Panc1 (cell line): Measurements from ENCODE around the gene AFF4. TPM values are rescaled to one million over a fixed set of nuclear protein-coding genes. Genes with fewer than 3 reads are reported as not detected.

ENCODE experiments used
- ATAC-seq: fragments of 200-7000 bp; cut with Tn5 transposase; 2 replicates; pipeline ENCODE4 v1.9.1; 2020; ENCODE audit warnings: mild to moderate bottlenecking, moderate library complexity
- BruUV-seq: library from RNA; stranded (reverse); fragments of 400-500 nt; replicated peaks from 2 replicates; lab custom pipeline; 2021; lab: Mats Ljungman, UMichigan
- CTCF ChIA-PET: fragments of 300-600 bp; sonication (Branson Sonifier 250); formaldehyde crosslinking; loops from one replicate; lab custom pipeline; 2022; ENCODE audit warnings: antibody characterized with exemption; lab: Charles Lee
- POLR2A ChIA-PET: fragments of 300-600 bp; sonication (Branson Sonifier 250); formaldehyde crosslinking; loops from one replicate; lab custom pipeline; 2022; ENCODE audit warnings: antibody characterized with exemption; lab: Charles Lee
- DNase-seq: peaks from one replicate; pipeline ENCODE4 v3.0.0-alpha.2; 2010; ENCODE audit warnings: low read depth, low spot score
- H3K27ac ChIP-seq: 2 replicates; pipeline ENCODE4 v1.5.1; 2011; ENCODE audit warnings: mild to moderate bottlenecking, low read length, inconsistent platforms
- H3K27me3 ChIP-seq: fragments of 200-500 bp; sonication (Bioruptor generic); 2 replicates; pipeline ENCODE4 v1.6.0; 2014; ENCODE audit warnings: low read length, inconsistent platforms; ENCODE audit not compliant: control insufficient read depth, insufficient read depth
- H3K36me3 ChIP-seq: fragments of 200-500 bp; sonication (Bioruptor generic); 2 replicates; pipeline ENCODE4 v1.5.1; 2014; ENCODE audit warnings: inconsistent platforms, mild to moderate bottlenecking, low read length, moderate library complexity; ENCODE audit not compliant: control insufficient read depth, insufficient read depth
- H3K4me1 ChIP-seq: 2 replicates; pipeline ENCODE4 v1.5.1; 2011; ENCODE audit warnings: inconsistent platforms, mild to moderate bottlenecking, low read length, moderate library complexity; ENCODE audit not compliant: control insufficient read depth, insufficient read depth
- H3K4me3 ChIP-seq, 2 experiments: 2 replicates each; pipeline ENCODE4 v1.5.1; 2011 to 2012; ENCODE audit warnings: low read depth in 2 of 2, low read length in 2 of 2, mild to moderate bottlenecking in 2 of 2, inconsistent platforms in 1 of 2, moderate library complexity in 1 of 2
- H3K9me3 ChIP-seq: fragments of 200-500 bp; sonication (Bioruptor generic); 2 replicates; pipeline ENCODE4 v1.5.1; 2014; ENCODE audit warnings: low read depth, mild to moderate bottlenecking, inconsistent platforms, low read length, moderate library complexity; ENCODE audit not compliant: control insufficient read depth, insufficient read depth
- POLR2AphosphoS5 ChIP-seq: IDR thresholded peaks from 2 replicates; pipeline ENCODE4 v1.6.1; 2012; ENCODE audit warnings: mild to moderate bottlenecking, low read depth, low read length, moderate library complexity
- SIN3A ChIP-seq: IDR thresholded peaks from 2 replicates; pipeline ENCODE4 v1.6.1; 2012; ENCODE audit warnings: low read depth, mild to moderate bottlenecking, low read length, moderate library complexity, borderline replicate concordance; ENCODE audit not compliant: insufficient read depth
- TCF7L2 ChIP-seq: IDR thresholded peaks from 2 replicates; pipeline ENCODE4 v1.6.1; 2011; ENCODE audit warnings: mild to moderate bottlenecking, low read depth, low read length, inconsistent platforms
- in situ Hi-C: cut with HindIII; loops from 2 replicates; pipeline ENCODE4 v1.10.0; 2016; ENCODE audit warnings: low sequenced_read_pairs, low pct_unique_long_range_greater_than_20kb
- intact Hi-C: fragments of 100-400 bp; cut with micrococcal nuclease; formaldehyde crosslinking; loops from one replicate; pipeline ENCODE4 v1.10.0; 2022; ENCODE audit not compliant: unreplicated experiment
- total RNA-seq: library from RNA; stranded (reverse); gene quantifications from one replicate; pipeline ENCODE4 v1.2.1, GENCODE V29; 2021; ENCODE audit not compliant: unreplicated experiment
- TF ChIP-seq, protein P1 (sequence below): fragments of 450-650 bp; IDR thresholded peaks from 2 replicates; pipeline ENCODE4 v1.5.1; 2017; ENCODE audit warnings: mild to moderate bottlenecking
- TF ChIP-seq, protein P2 (sequence below), 2 experiments: IDR thresholded peaks; 2 replicates each; pipeline ENCODE4 v1.6.1; 2011 to 2012; ENCODE audit warnings: low read depth in 2 of 2, control low read depth in 1 of 2, low read length in 1 of 2, mild to moderate bottlenecking in 1 of 2, moderate library complexity in 1 of 2; ENCODE audit not compliant: insufficient read depth in 1 of 2

Gene AFF4
- total RNA-seq, 1 experiment from 2014 or later, result 78.3 TPM

DNA sequence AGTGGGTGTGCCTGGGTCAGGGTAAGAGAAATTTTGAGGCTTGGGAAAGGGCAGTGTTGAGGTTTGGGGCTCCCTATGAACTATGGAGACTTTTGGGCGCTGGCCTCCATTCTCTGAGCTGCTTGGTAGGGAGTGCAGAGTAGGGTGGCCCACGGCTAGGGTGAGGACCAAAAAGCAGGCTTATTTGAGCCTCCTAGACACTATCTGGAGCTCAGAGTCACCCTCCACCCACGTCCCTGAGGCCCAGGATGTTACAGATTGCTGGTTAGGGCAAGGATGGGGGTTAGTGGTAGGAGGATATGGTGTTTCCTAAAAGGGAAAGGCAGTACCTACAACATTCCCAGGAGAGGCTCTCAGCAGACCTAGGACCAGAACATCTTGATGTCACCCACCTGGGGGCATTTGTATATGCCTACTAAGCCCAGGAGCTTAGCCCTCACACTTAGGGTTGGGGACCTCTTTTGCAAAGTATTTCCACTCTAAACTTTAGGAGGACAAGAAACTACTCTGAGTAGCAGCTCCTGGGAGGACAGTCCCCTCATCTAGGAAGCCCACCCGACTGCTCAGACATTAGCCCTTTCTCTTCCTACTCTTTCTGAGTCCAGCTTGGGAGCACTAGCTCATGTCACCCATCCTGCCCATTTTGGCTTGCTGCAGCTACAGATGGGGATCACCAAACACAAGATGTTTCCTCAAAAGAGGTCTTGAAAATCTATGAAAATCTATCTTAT lies 135.3 kb downstream of the AFF4 start:
- ChIA-PET CTCF (interaction anchor here (0.9 kb wide), 1 partner anchor 9 kb away, joined by 3 read pairs; no protein-coding TSS in a partner anchor), POLR2A (no interaction called here)
- ATAC-seq (no peak), DNase-seq (no peak)
- Histone ChIP-seq H3K4me3 (no peak overlapping the region), H3K27me3 (no peaks in the 10 kb centered on the region), H3K9me3 (no peaks in the 10 kb centered on the region), H3K36me3 (no peaks in the 10 kb centered on the region), H3K27ac (no peak overlapping the region), H3K4me1 (peaks cover 6% of the 10 kb centered on the region; the same call in 1 of the 2 replicates)
- in situ Hi-C loops (no loop called here), intact Hi-C loops (loop anchor here (10.0 kb wide), 1 partner anchor 443 kb away; no protein-coding TSS in a partner anchor)
- BruUV-seq, result TSS peak; percentile 74
- TF ChIP-seq POLR2AphosphoS5 (no peak), SIN3A (no peak), TCF7L2 (no peak)
- TF ChIP-seq, protein P1, sequence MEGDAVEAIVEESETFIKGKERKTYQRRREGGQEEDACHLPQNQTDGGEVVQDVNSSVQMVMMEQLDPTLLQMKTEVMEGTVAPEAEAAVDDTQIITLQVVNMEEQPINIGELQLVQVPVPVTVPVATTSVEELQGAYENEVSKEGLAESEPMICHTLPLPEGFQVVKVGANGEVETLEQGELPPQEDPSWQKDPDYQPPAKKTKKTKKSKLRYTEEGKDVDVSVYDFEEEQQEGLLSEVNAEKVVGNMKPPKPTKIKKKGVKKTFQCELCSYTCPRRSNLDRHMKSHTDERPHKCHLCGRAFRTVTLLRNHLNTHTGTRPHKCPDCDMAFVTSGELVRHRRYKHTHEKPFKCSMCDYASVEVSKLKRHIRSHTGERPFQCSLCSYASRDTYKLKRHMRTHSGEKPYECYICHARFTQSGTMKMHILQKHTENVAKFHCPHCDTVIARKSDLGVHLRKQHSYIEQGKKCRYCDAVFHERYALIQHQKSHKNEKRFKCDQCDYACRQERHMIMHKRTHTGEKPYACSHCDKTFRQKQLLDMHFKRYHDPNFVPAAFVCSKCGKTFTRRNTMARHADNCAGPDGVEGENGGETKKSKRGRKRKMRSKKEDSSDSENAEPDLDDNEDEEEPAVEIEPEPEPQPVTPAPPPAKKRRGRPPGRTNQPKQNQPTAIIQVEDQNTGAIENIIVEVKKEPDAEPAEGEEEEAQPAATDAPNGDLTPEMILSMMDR, result no peak
- TF ChIP-seq, protein P2, sequence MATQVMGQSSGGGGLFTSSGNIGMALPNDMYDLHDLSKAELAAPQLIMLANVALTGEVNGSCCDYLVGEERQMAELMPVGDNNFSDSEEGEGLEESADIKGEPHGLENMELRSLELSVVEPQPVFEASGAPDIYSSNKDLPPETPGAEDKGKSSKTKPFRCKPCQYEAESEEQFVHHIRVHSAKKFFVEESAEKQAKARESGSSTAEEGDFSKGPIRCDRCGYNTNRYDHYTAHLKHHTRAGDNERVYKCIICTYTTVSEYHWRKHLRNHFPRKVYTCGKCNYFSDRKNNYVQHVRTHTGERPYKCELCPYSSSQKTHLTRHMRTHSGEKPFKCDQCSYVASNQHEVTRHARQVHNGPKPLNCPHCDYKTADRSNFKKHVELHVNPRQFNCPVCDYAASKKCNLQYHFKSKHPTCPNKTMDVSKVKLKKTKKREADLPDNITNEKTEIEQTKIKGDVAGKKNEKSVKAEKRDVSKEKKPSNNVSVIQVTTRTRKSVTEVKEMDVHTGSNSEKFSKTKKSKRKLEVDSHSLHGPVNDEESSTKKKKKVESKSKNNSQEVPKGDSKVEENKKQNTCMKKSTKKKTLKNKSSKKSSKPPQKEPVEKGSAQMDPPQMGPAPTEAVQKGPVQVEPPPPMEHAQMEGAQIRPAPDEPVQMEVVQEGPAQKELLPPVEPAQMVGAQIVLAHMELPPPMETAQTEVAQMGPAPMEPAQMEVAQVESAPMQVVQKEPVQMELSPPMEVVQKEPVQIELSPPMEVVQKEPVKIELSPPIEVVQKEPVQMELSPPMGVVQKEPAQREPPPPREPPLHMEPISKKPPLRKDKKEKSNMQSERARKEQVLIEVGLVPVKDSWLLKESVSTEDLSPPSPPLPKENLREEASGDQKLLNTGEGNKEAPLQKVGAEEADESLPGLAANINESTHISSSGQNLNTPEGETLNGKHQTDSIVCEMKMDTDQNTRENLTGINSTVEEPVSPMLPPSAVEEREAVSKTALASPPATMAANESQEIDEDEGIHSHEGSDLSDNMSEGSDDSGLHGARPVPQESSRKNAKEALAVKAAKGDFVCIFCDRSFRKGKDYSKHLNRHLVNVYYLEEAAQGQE (IDR thresholded peaks at IDR 0.05; ENCODE audit: insufficient read depth in 1 of 2, low read depth in 2 of 2, low read length in 1 of 2), result no peak

DNA sequence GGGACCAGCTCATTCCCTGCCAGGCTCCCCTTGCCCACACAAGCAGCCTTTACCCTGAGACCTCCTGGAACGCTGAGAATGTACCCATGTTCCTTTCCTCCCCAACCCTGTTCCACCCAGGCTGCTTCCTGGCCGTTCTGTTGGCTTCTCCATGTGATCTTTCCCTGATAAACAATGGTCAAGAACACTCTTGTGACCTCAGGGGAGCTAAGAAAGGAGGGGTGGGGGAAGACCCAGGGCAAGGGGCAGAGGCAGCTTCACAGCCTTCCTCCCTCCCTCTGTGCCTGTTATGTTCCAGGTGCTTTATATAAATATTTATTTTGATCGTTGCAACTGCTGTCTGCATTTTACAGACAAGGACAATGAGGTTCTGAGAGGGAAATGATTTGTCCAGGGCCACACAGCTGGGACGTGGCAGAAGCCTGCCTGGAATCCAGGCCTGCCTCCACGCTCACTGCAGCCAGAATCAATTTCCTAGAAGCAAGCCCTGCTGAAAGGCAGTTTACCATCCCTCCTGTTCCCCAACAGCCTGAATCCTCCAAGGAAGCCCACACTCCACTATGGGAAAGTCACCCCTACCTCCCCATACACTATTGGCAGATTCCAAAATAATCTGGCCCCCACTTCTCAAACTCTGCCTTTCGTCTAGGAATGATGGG lies 136.9 kb downstream of the AFF4 start:
- TF ChIP-seq, protein P2 (IDR thresholded peaks at IDR 0.05; ENCODE audit: insufficient read depth in 1 of 2, low read depth in 2 of 2, low read length in 1 of 2), result no peak
- TF ChIP-seq TCF7L2, result no peak
- no peak for TF ChIP-seq SIN3A
- TF ChIP-seq, protein P1, result no peak
- TF ChIP-seq POLR2AphosphoS5, result no peak
- H3K36me3 ChIP-seq, result no peaks in the 10 kb centered on the region
- CTCF ChIA-PET, result no interaction called here
- no peak overlapping the region for H3K4me3 ChIP-seq
- BruUV-seq, result no TSS peak
- peaks cover 6% of the 10 kb centered on the region; the same call in 1 of the 2 replicates for H3K4me1 ChIP-seq
- in situ Hi-C loops, result no loop called here
- no peaks in the 10 kb centered on the region for H3K27me3 ChIP-seq
- no peaks in the 10 kb centered on the region for H3K9me3 ChIP-seq
- ATAC-seq, result no peak
- no peak overlapping the region for H3K27ac ChIP-seq
- DNase-seq, result no peak
- intact Hi-C loops, result loop anchor here (10.0 kb wide), 1 partner anchor 442 kb away; no protein-coding TSS in a partner anchor
- POLR2A ChIA-PET, result no interaction called here
